GM12864 (cell line): Measurements from ENCODE around the gene TAF1C.
A peak's percentile ranks its signal among the peaks of the same experiment; 100 is the strongest.

Experiments
- DNase-seq: peaks from one replicate; pipeline ENCODE4 v3.0.0-alpha.2; 2011; ENCODE audit warnings: low read depth
- H3K4me3 ChIP-seq: 2 replicates; pipeline ENCODE4 v1.5.1; 2011; ENCODE audit warnings: mild to moderate bottlenecking, low read depth, low read length, control low read depth
- CTCF ChIP-seq: IDR thresholded peaks from 2 replicates; pipeline ENCODE4 v1.5.1; 2011; ENCODE audit warnings: low read depth, mild to moderate bottlenecking, moderate library complexity, low read length, control low read depth, inconsistent platforms; ENCODE audit errors: missing control alignments

The TAF1C gene

GRCh38 chr16:84144859-84145639 is 41.8 kb downstream of the TAF1C start, which contains the start of the genes DNAAF1 and HSDL1:
DNAAF1 (plus strand) TSS chr16:84145308; CDS start chr16:84145441, 133 bp downstream.
HSDL1 (minus strand) TSS chr16:84145177; CDS start chr16:84131321, 13,856 bp downstream.
- TF ChIP-seq CTCF, result no peak
- H3K4me3 ChIP-seq, result peak within 1 kb of the TSS; percentile 82
- peak; percentile 37 for DNase-seq

GRCh38 chr16:84144209-84144858 is 42.5 kb downstream of the TAF1C start:
- peak; percentile 19 for TF ChIP-seq CTCF
- H3K4me3 ChIP-seq, result peak overlapping the region; percentile 82
- DNase-seq, result no peak

- peak overlapping the region; percentile 82 for H3K4me3 ChIP-seq
- no peak for DNase-seq
- TF ChIP-seq CTCF, result no peak
Measured at GRCh38 chr16:84143784-84144199, 43.1 kb downstream of the TAF1C start.

GRCh38 chr16:84143081-84143480 is 43.8 kb downstream of the TAF1C start:
- no peak for DNase-seq
- H3K4me3 ChIP-seq, result no peak overlapping the region
- no peak for TF ChIP-seq CTCF

- H3K4me3 ChIP-seq, result no peak overlapping the region
- TF ChIP-seq CTCF, result peak; percentile 20
- DNase-seq, result no peak
Measured at GRCh38 chr16:84141143-84141670, 45.6 kb downstream of the TAF1C start.

- no peak for DNase-seq
- TF ChIP-seq CTCF, result no peak
Measured at GRCh38 chr16:84139628-84140258, 47.1 kb downstream of the TAF1C start.

More at GRCh38 chr16:84139628-84140258, 47.1 kb downstream of the TAF1C start:
- H3K4me3 ChIP-seq, result no peak overlapping the region
